Ovary (tissue), 3 donors: ENCODE measurements around the gene CEP85L.

Experiments
- CTCF ChIP-seq, 3 donors: fragments of 450-650 bp in 2 of 3; fragments of 200-600 bp in 1 of 3; IDR thresholded peaks; one replicate each; pipeline versions ENCODE4 v1.5.1 to v1.8.0; 2016 to 2022; ENCODE audit warnings: antibody characterized with exemption in 3 of 3, mild to moderate bottlenecking in 1 of 3
- EP300 ChIP-seq: sonication (generic); formaldehyde crosslinking; IDR thresholded peaks from one replicate; pipeline ENCODE4 v1.6.1; 2017; ENCODE audit warnings: antibody characterized with exemption
- POLR2A ChIP-seq: fragments of 450-650 bp; IDR thresholded peaks from one replicate; pipeline ENCODE4 v1.6.1; 2017; ENCODE audit warnings: antibody characterized with exemption, mild to moderate bottlenecking, moderate library complexity
- donor health status: DM: no; HTN: no; CAD: no.

DNA sequence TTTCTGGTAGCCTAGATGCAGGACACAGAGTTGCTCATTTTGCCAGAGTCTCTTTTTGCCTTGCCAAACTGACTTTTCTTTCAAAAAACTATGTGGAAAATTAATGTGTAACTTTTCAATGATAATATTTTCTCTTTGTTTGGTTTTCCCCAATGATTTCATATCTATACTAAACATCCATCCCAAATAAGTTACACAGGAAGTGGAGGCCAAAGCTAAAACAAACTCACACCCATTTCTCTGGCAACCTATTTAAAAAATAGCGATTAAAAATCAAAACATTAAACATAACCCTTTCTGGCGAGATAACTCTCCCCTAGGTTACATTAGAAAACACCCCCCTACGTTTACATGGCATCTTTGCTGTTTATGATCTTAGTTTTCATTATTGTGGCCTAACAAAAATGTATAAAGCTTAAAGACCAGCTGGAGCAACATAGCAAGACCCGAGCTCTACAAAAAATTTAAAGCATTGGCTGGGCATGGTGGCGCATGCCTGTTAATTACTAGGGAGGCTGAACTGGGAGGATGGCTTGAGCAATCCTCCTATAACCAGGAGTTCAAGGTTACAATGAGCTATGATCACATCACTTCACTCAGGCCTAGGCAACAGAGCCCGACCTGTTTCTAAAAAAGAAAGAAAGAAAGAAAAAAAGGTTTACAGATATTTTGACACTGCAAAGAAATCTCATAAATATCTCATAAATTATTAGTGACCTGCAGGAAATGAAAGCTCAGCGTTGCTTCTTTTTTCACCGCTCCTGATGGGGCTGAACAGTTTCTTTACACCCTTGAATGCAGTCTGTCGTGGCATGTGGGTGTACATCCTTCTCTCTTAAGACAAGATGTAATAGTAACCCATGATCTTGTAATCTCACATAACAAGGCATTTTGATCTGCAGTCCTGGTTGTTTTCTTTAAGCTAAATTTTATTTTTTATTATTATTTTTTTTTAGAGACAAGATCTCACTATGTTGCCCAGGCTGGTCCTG is 32.8 kb upstream of the CEP85L start:
- TF ChIP-seq CTCF (IDR thresholded peaks at IDR 0.05) (no peak), EP300 (no peak), POLR2A (no peak)
